HEK293T (cell line): Measurements from ENCODE around the gene PLA2G4B.

ENCODE experiments used
- CTCF ChIA-PET: fragments of 350-600 bp; formaldehyde crosslinking; extraction: SDS; loops from one replicate; lab custom pipeline; 2021; ENCODE audit warnings: antibody characterized with exemption, inconsistent platforms; lab: Yijun Ruan, JAX
- POLR2A ChIA-PET: fragments of 350-600 bp; formaldehyde crosslinking; extraction: SDS; loops from one replicate; lab custom pipeline; 2020; ENCODE audit warnings: antibody characterized with exemption, inconsistent platforms; lab: Yijun Ruan, JAX
- DNase-seq: peaks from one replicate; pipeline ENCODE4 v3.0.0; 2012; ENCODE audit warnings: mixed read lengths; ENCODE audit errors: extremely low spot score
- ARNT ChIP-seq: fragments of 450-650 bp; IDR thresholded peaks from 2 replicates; pipeline ENCODE4 v1.6.1; 2017; ENCODE audit warnings: mild to moderate bottlenecking
- BHLHE40 ChIP-seq: fragments of 450-650 bp; IDR thresholded peaks from 2 replicates; pipeline ENCODE4 v1.6.1; 2016; ENCODE audit warnings: mild to moderate bottlenecking, moderate library complexity, borderline replicate concordance
- CTBP1 ChIP-seq: fragments of 450-650 bp; IDR thresholded peaks from 2 replicates; pipeline ENCODE4 v1.6.1; 2016; ENCODE audit warnings: borderline replicate concordance
- ELF4 ChIP-seq: fragments of 450-650 bp; IDR thresholded peaks from 2 replicates; pipeline ENCODE4 v1.6.1; 2017; ENCODE audit warnings: antibody characterized with exemption
- FOXA1 ChIP-seq: fragments of 450-650 bp; IDR thresholded peaks from 2 replicates; pipeline ENCODE4 v1.6.1; 2016; ENCODE audit warnings: mild to moderate bottlenecking
- FOXK2 ChIP-seq: fragments of 450-650 bp; IDR thresholded peaks from 2 replicates; pipeline ENCODE4 v1.6.1; 2016; ENCODE audit warnings: mild to moderate bottlenecking
- FOXM1 ChIP-seq: fragments of 450-650 bp; IDR thresholded peaks from 2 replicates; pipeline ENCODE4 v1.6.1; 2017; ENCODE audit warnings: mild to moderate bottlenecking, borderline replicate concordance
- HDGF ChIP-seq: fragments of 450-650 bp; IDR thresholded peaks from 2 replicates; pipeline ENCODE4 v1.6.1; 2017; ENCODE audit warnings: antibody characterized with exemption, borderline replicate concordance
- L3MBTL2 ChIP-seq: fragments of 450-650 bp; conservative IDR thresholded peaks from 2 replicates; pipeline ENCODE4 v1.6.1; 2016; ENCODE audit warnings: mild to moderate bottlenecking
- LEF1 ChIP-seq: fragments of 450-650 bp; IDR thresholded peaks from 2 replicates; pipeline ENCODE4 v1.6.1; 2017; ENCODE audit warnings: mild to moderate bottlenecking, borderline replicate concordance
- NFRKB ChIP-seq: fragments of 450-650 bp; IDR thresholded peaks from 2 replicates; pipeline ENCODE4 v1.6.1; 2016; ENCODE audit warnings: mild to moderate bottlenecking, moderate library complexity
- SP1 ChIP-seq: fragments of 450-650 bp; IDR thresholded peaks from 2 replicates; pipeline ENCODE4 v1.6.1; 2017
- SUZ12 ChIP-seq: fragments of 450-650 bp; IDR thresholded peaks from 2 replicates; pipeline ENCODE4 v1.6.1; 2016; ENCODE audit warnings: mild to moderate bottlenecking
- TARDBP ChIP-seq: fragments of 450-650 bp; IDR thresholded peaks from 2 replicates; pipeline ENCODE4 v1.6.1; 2016
- ZNF384 ChIP-seq: fragments of 450-650 bp; IDR thresholded peaks from 2 replicates; pipeline ENCODE4 v1.6.1; 2016
- TF ChIP-seq, protein P1 (sequence below): fragments of 450-650 bp; IDR thresholded peaks from 2 replicates; pipeline ENCODE4 v1.6.1; 2016

Gene PLA2G4B

DNA sequence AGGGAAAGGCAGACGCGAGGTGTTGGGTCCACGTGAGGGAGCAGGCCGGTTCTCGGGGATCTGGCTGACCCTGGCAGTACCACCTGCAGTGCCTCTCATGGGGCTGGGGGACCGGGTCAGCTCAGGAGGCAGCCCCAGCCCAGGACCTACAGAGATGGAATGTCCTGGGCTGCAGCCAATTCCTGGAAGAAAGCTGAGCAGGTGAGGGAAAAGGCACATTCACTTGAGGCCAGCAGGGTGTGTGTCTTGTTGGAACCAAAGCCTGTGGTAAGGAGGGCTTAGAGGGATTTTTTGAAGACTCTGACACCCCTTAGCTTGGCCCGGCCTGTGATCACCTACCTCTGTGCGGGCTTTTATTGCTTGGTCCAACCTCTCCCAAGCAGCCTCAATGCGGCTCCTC lies 15.8 kb downstream of the PLA2G4B start:
- no peak for DNase-seq
- POLR2A ChIA-PET: no interaction called here
- TF ChIP-seq ELF4 (no peak), FOXK2 (no peak), LEF1 (no peak), FOXM1 (no peak), SUZ12 (no peak), BHLHE40 (no peak)
- CTCF ChIA-PET: no interaction called here

DNA sequence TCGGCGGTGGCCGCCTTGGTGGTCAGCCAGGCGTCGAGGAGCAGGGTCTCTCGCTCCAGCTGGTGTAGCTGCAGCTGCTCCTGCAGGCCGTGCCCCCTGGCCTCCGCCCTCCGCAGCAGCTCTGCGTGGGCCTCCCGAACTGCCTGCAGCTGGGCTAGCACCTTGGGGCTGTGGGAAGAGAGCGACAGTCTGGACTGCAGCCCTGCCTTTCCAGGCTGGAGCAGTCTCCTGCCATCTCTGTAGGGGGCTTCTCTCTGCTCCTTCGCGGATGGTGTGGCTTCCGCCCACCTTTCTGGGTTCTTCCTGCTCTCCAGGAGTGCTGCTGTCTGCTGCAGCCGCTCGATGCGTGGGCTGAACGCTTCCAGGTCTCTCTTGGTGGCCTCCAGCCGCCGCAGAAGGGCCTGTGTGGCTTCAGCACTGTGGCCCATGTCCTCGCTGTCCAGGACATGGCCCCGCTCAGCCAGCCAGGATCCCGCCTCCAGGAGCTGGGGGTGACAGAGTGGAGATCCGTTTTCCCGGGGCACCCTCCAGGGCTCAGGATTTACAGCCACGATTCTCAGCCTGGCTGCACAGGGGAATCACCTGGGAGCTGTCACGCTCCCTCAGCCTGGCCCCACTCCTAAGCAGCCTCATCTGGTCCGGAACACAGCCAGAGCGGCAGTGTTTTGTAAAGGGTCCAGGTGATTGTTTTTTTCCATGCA lies 16.8 kb downstream of the PLA2G4B start:
- CTCF ChIA-PET: no interaction called here
- no peak for DNase-seq
- TF ChIP-seq L3MBTL2: no peak
- no peak for TF ChIP-seq HDGF
- no peak for TF ChIP-seq FOXK2
- no peak for TF ChIP-seq FOXA1
- no peak for TF ChIP-seq BHLHE40
- no peak for TF ChIP-seq ZNF384
- TF ChIP-seq NFRKB: no peak
- TF ChIP-seq, protein P1, sequence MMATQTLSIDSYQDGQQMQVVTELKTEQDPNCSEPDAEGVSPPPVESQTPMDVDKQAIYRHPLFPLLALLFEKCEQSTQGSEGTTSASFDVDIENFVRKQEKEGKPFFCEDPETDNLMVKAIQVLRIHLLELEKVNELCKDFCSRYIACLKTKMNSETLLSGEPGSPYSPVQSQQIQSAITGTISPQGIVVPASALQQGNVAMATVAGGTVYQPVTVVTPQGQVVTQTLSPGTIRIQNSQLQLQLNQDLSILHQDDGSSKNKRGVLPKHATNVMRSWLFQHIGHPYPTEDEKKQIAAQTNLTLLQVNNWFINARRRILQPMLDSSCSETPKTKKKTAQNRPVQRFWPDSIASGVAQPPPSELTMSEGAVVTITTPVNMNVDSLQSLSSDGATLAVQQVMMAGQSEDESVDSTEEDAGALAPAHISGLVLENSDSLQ: no peak
- TF ChIP-seq FOXM1: no peak
- TF ChIP-seq TARDBP: no peak
- no peak for TF ChIP-seq CTBP1
- TF ChIP-seq SUZ12: no peak
- TF ChIP-seq ARNT: no peak
- no peak for TF ChIP-seq ELF4
- no peak for TF ChIP-seq SP1
- TF ChIP-seq LEF1: no peak
- POLR2A ChIA-PET: no interaction called here

- ChIA-PET CTCF (no interaction called here), POLR2A (no interaction called here)
- TF ChIP-seq SUZ12 (no peak), FOXM1 (no peak), HDGF (no peak), FOXA1 (no peak), ELF4 (no peak), LEF1 (no peak)
- TF ChIP-seq, protein P1: no peak
- no peak for DNase-seq
Measured at GRCh38 chr15:41856262-41856661, 17.6 kb downstream of the PLA2G4B start.

GRCh38 chr15:41856716-41857115 lies 18.1 kb downstream of the PLA2G4B start:
- TF ChIP-seq ARNT (no peak), ZNF384 (no peak), CTBP1 (no peak), L3MBTL2 (no peak), FOXK2 (no peak), FOXM1 (no peak), BHLHE40 (no peak), SUZ12 (no peak), LEF1 (no peak), NFRKB (no peak), FOXA1 (no peak), ELF4 (no peak)
- TF ChIP-seq, protein P1: no peak
- no peak for DNase-seq
- POLR2A ChIA-PET: no interaction called here
- CTCF ChIA-PET: no interaction called here

DNA sequence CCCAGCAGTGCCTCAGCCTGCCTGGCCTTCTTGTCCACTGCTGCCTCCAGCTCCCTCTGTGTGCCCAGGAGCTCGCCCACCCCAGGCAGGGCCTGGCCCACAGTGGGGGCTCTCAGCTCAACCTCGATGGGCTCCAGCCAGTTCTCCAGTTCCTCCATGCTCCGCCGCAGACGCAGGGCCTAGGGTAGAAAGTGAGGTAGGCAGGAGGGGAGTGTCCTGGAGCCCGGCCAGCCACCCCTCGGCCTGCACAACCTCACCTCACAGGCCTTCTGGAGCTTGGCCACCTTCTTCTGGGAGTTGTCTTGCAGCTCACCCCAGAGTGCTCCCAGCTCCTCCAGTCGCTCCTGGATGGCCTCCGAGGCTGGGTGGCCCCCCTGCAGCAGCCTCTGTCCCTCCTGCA lies 18.7 kb downstream of the PLA2G4B start:
- ChIA-PET CTCF (no interaction called here), POLR2A (no interaction called here)
- DNase-seq: no peak

More for the DNA sequence above, 18.7 kb downstream of the PLA2G4B start:
- TF ChIP-seq BHLHE40: no peak
- TF ChIP-seq ELF4: no peak
- no peak for TF ChIP-seq SUZ12
- no peak for TF ChIP-seq ZNF384
- TF ChIP-seq NFRKB: no peak
- no peak for TF ChIP-seq FOXM1
- no peak for TF ChIP-seq FOXK2
- TF ChIP-seq ARNT: no peak
- TF ChIP-seq SP1: no peak
- no peak for TF ChIP-seq CTBP1
- TF ChIP-seq L3MBTL2: no peak
- TF ChIP-seq LEF1: no peak
- no peak for TF ChIP-seq HDGF
- TF ChIP-seq, protein P1: no peak
- TF ChIP-seq TARDBP: no peak
- no peak for TF ChIP-seq FOXA1
